Right lobe of liver (tissue), 6 donors: ENCODE data around the gene CTCFL. TPM values are rescaled to one million over a fixed set of nuclear protein-coding genes. Genes with fewer than 3 reads are reported as not detected.

Experiments
- ATAC-seq, 4 donors: fragments of 200-7000 bp; cut with Tn5 transposase; one replicate each; pipeline ENCODE4 v1.9.1; 2020; ENCODE audit warnings: mild to moderate bottlenecking in 4 of 4, moderate library complexity in 4 of 4
- DNase-seq, 3 donors: peaks; one replicate each; pipeline ENCODE4 v3.0.0-alpha.2; 2020
- H3K27ac ChIP-seq, 3 donors: fragments of 200-600 bp; one replicate each; pipeline ENCODE4 v1.8.0; 2022
- H3K27me3 ChIP-seq, 2 donors: fragments of 200-600 bp; one replicate each; pipeline ENCODE4 v1.8.0; 2022
- H3K36me3 ChIP-seq, 4 donors: fragments of 200-600 bp; sonication (generic) in 1 of 4; one replicate each; pipeline versions ENCODE4 v1.5.1 to v1.8.0; 2017 to 2022; ENCODE audit warnings: control low read depth in 1 of 4
- H3K4me1 ChIP-seq, 4 donors: fragments of 200-600 bp; sonication (generic) in 1 of 4; one replicate each; pipeline versions ENCODE4 v1.5.1 to v1.8.0; 2017 to 2022; ENCODE audit warnings: control low read depth in 1 of 4
- H3K4me3 ChIP-seq, 3 donors: fragments of 200-600 bp; one replicate each; pipeline ENCODE4 v1.8.0; 2022
- H3K9me3 ChIP-seq, 4 donors: fragments of 200-600 bp; sonication (generic) in 1 of 4; one replicate each; pipeline versions ENCODE4 v1.5.1 to v1.8.0; 2017 to 2022; ENCODE audit warnings: control low read depth in 1 of 4
- CTCF ChIP-seq, 4 donors: fragments of 200-600 bp in 3 of 4; fragments of 450-650 bp in 1 of 4; IDR thresholded peaks; one replicate each; pipeline versions ENCODE4 v1.5.1 to v1.8.0; 2016 to 2022; ENCODE audit warnings: antibody characterized with exemption in 4 of 4, mild to moderate bottlenecking in 2 of 4
- POLR2A ChIP-seq: fragments of 450-650 bp; IDR thresholded peaks from one replicate; pipeline ENCODE4 v1.6.1; 2017; ENCODE audit warnings: antibody characterized with exemption, mild to moderate bottlenecking
- WGBS: methylation state at CpG from one replicate; pipeline ENCODE4 v1.1.6; 2018; ENCODE audit warnings: low coverage, low lambda C conversion rate; ENCODE audit not compliant: insufficient coverage; ENCODE audit errors: missing lambda C conversion rate; 5-methylcytosine and 5-hydroxymethylcytosine counted together
- intact Hi-C, 2 donors: fragments of 100-400 bp; cut with DNase I; formaldehyde crosslinking; loops; one replicate each; pipeline versions ENCODE4 v1.11.2 to v1.14.1; 2022
- total RNA-seq, 6 experiments: library from RNA; depleted of rRNA in 2 of 6; stranded (reverse); fragments of >200 nt in 2 of 6; fragmentation: NEBNext Ultra II Directional in 3 of 6; extraction: Animal tissue kit (Norgen Biotek cat#: 25700) in 3 of 6; gene quantifications; one replicate each; pipeline versions ENCODE4 v1.1.0 to v1.2.4, GENCODE V29; 2016 to 2023
- donor health status: DM: no; HTN: yes; CAD: no.
- donor health status: DM: no; HTN: no; CAD: no.
- donor health status: DM: no; HTN: no; CAD: no.
- donor health status: DM: no; HTN: yes; CAD: no.
- donor health status: DM: no; HTN: yes; CAD: no.

CTCFL gene
- total RNA-seq, 6 experiments from 2014 or later, result 0.09 to 0.50 (median 0.33) TPM; not detected in 2

- DNase-seq (no peak), ATAC-seq (no peak)
- intact Hi-C loops, result no loop called here
- 56% methylated on average over 5 of the region's 5 CpGs for WGBS
- H3K27me3 ChIP-seq, result no peaks in the 10 kb centered on the region
- no peak overlapping the region for H3K27ac ChIP-seq
- TF ChIP-seq POLR2A (no peak), CTCF (IDR thresholded peaks at IDR 0.05) (no peak)
- H3K36me3 ChIP-seq, result no peaks in the 10 kb centered on the region
- no peak overlapping the region for H3K4me3 ChIP-seq
- no peaks in the 10 kb centered on the region for H3K4me1 ChIP-seq
- H3K9me3 ChIP-seq, result no peaks in the 10 kb centered on the region
These were observed 16.1 kb downstream of the CTCFL start for GRCh38 chr20:57508831-57509230.

DNA sequence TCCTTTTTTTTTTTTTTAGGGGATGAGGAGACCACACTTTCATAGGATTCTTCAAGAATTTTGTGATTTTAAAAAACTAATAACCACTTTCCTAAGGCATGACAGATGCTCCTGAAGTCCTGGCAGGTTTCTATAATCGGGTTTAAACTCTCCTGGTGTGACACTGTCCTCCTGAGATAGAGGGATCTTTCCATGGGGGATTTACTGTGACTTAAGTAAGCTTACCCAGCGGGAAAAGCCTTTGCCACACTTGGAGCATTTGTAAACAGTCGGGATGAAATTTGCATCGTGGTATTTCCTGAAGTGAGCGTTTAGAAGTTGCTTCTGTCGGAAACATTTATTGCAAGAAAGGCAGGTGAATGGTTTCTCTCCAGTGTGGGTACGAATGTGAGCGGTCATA is 16.6 kb downstream of the CTCFL start:
- no peak overlapping the region for H3K27ac ChIP-seq
- ATAC-seq, result no peak
- no peaks in the 10 kb centered on the region for H3K4me1 ChIP-seq
- TF ChIP-seq CTCF (IDR thresholded peaks at IDR 0.05) (no peak), POLR2A (no peak)
- no peaks in the 10 kb centered on the region for H3K27me3 ChIP-seq
- DNase-seq, result no peak
- 51% methylated on average over 8 of the region's 8 CpGs for WGBS
- H3K9me3 ChIP-seq, result no peaks in the 10 kb centered on the region
- intact Hi-C loops, result no loop called here
- no peaks in the 10 kb centered on the region for H3K36me3 ChIP-seq
- H3K4me3 ChIP-seq, result no peak overlapping the region

GRCh38 chr20:57507477-57507876 is 17.5 kb downstream of the CTCFL start:
- 57% methylated on average over 4 of the region's 6 CpGs for WGBS
- no peak for TF ChIP-seq CTCF (IDR thresholded peaks at IDR 0.05)
- TF ChIP-seq POLR2A, result no peak
- no peak for ATAC-seq
- no peak overlapping the region for H3K4me3 ChIP-seq
- intact Hi-C loops, result no loop called here
- no peaks in the 10 kb centered on the region for H3K36me3 ChIP-seq
- no peak for DNase-seq
- H3K27ac ChIP-seq, result no peak overlapping the region
- H3K9me3 ChIP-seq, result no peaks in the 10 kb centered on the region
- H3K4me1 ChIP-seq, result no peaks in the 10 kb centered on the region
- H3K27me3 ChIP-seq, result no peaks in the 10 kb centered on the region

DNA sequence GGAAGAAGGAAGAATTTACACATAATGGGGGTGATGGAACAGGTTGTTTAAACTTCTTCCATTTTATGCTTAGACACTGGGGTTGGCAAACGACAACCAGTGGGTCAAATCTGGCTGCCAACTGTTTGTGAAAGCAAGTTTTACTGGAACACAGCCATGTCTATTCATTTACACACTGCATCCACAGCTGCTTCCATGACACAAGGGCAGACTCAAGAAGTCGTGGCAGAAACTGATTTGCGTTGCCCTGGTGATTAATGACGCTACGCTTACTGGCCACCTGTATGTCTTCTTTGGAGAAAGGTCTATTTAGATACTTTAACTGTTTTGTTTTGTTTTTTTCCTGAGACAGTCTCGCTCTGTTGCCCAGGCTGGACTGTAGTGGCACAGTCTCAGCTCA is 19.0 kb downstream of the CTCFL start:
- Histone ChIP-seq H3K4me1 (no peaks in the 10 kb centered on the region), H3K9me3 (no peaks in the 10 kb centered on the region), H3K4me3 (no peak overlapping the region), H3K27ac (no peak overlapping the region), H3K36me3 (no peaks in the 10 kb centered on the region), H3K27me3 (no peaks in the 10 kb centered on the region)
- TF ChIP-seq CTCF (IDR thresholded peaks at IDR 0.05) (no peak), POLR2A (no peak)
- ATAC-seq, result no peak
- intact Hi-C loops, result no loop called here
- DNase-seq, result no peak
- WGBS, result 67% methylated on average over 6 of the region's 6 CpGs

DNA sequence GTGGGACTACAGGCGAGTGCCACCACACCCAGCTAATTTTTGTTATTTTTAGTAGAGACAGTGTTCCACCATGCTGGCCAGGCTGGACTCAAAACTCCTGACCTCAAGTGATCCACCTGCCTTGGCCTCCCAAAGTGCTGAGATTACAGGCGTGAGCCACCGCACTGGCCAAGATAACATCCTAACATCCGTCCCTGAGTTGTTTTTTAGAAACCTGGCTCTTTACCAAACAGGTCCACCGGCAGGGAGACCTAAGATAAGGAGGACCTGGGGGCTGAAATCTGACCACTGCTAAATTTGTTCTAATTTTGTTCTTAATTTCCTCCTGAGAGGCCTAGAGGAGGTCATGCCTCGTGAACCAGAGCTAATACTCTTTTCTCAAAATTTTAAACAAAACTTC is 20.5 kb downstream of the CTCFL start:
- intact Hi-C loops, result loop anchor here in 1 of 2 donors (5.0 kb wide), 1 partner anchor 127 kb away; no protein-coding TSS in a partner anchor
- WGBS, result 88% methylated on average over 4 of the region's 6 CpGs
- no peak for TF ChIP-seq POLR2A
- no peak for TF ChIP-seq CTCF (IDR thresholded peaks at IDR 0.05)
- Histone ChIP-seq H3K27ac (no peak overlapping the region), H3K27me3 (no peaks in the 10 kb centered on the region), H3K36me3 (no peaks in the 10 kb centered on the region), H3K4me3 (no peak overlapping the region), H3K4me1 (no peaks in the 10 kb centered on the region), H3K9me3 (no peaks in the 10 kb centered on the region)
- DNase-seq (no peak), ATAC-seq (no peak)
